ENCODE data around the gene TUBA1B. TPM values are rescaled to one million over a fixed set of nuclear protein-coding genes. Genes with fewer than 3 reads are reported as not detected.

Gene TUBA1B
- total and polyA plus RNA-seq, 2 donors (not counting 3 experiments of a cell fraction or from before 2014, with no cell fraction given), result 2,245 to 5,362 TPM

- DNase-seq (ENCODE audit: low read depth, low spot score), result no peak
- dilution Hi-C loops (cut with MboI; ENCODE audit: extremely low pct_ligation_motif_present, low sequenced_read_pairs) (no loop called here), intact Hi-C loops (cut with micrococcal nuclease) (no loop called here)
- Histone ChIP-seq H3K4me1 (ENCODE audit: control insufficient read depth, extremely low read depth, insufficient read depth, low read length) (no peaks in the 10 kb centered on the region), H3K9ac (replicated peaks; ENCODE audit: extremely low read depth, insufficient read depth, low read length) (no peak overlapping the region), H2AFZ (ENCODE audit: low read depth, low read length) (no peak overlapping the region), H3K36me3 (ENCODE audit: control insufficient read depth in 2 of 2, extremely low read depth in 1 of 2, insufficient read depth in 2 of 2, low read length in 2 of 2) (no peaks in the 10 kb centered on the region), H3K4me2 (ENCODE audit: insufficient read depth, low read length) (no peak overlapping the region), H3K27me3 (ENCODE audit: control insufficient read depth in 2 of 2, insufficient read depth in 2 of 2, low read length in 2 of 2) (peaks cover 0 to 2% of the 10 kb centered on the region in 2 experiments), H3K4me3 (replicated peaks in 1 of 3; ENCODE audit: insufficient read depth in 1 of 3, low read depth in 1 of 3, low read length in 3 of 3) (no peak overlapping the region), H3K9me3 (replicated peaks; ENCODE audit: control insufficient read depth, insufficient read depth, low read length) (no peaks in the 10 kb centered on the region), H3K79me2 (ENCODE audit: control insufficient read depth, insufficient read depth, low read length) (no peaks in the 10 kb centered on the region), H3K9me1 (replicated peaks; ENCODE audit: control insufficient read depth, extremely low read depth, insufficient read depth, low read length) (no peaks in the 10 kb centered on the region), H3K27ac (ENCODE audit: insufficient read depth, low read depth, low read length) (no peak overlapping the region), H4K20me1 (replicated peaks; ENCODE audit: control insufficient read depth, extremely low read depth, insufficient read depth, low read length) (no peaks in the 10 kb centered on the region)
- ChIA-PET POLR2A (no interaction called here), CTCF (interaction anchor here (1.2 to 4.9 kb wide), 3 partner anchors 9 to 41 kb away, joined by 3 to 36 read pairs (median 6); no protein-coding TSS in a partner anchor)
- no TSS peak for BruUV-seq (replicated peaks)
- no peak for FAIRE-seq
- TF ChIP-seq EZH2 (IDR thresholded peaks at IDR 0.05; ENCODE audit: borderline replicate concordance, low read depth, low read length, severe bottlenecking) (no peak), FOS (IDR thresholded peaks at IDR 0.05; ENCODE audit: borderline replicate concordance, insufficient read depth, low read length) (no peak), POLR2A (IDR thresholded peaks at IDR 0.05; ENCODE audit: low read depth, low read length) (no peak), MYC (IDR thresholded peaks at IDR 0.05; ENCODE audit: low read depth, low read length) (no peak), GATA2 (IDR thresholded peaks at IDR 0.05; ENCODE audit: insufficient read depth, insufficient read length, low read depth, low read length) (no peak)
- TF ChIP-seq, protein P1, sequence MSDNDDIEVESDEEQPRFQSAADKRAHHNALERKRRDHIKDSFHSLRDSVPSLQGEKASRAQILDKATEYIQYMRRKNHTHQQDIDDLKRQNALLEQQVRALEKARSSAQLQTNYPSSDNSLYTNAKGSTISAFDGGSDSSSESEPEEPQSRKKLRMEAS (IDR thresholded peaks at IDR 0.05; ENCODE audit: insufficient read depth, insufficient read length), result no peak
Measured at GRCh38 chr12:49079793-49080192, 51.4 kb downstream of the TUBA1B start.

Small RNA genes lying within 50 kb of the gene (small RNA-seq; reads per million reads assigned to genes)
- gene RF00019 (ENCODE audit: insufficient read depth, insufficient read length, low read depth, low replicate concordance), result not detected

Other genes with a start within 250 kb of the TUBA1B start
- 78.9 and 81.2 TPM in 2 replicates for gene FKBP11, start 205.9 kb downstream of the TUBA1B start, total RNA-seq
- gene FKBP11, start 205.9 kb downstream of the TUBA1B start, polyA plus RNA-seq, result 74.2 and 81.7 TPM in 2 replicates
- gene ARF3, start 173.9 kb downstream of the TUBA1B start, total RNA-seq, result 172 and 187 TPM in 2 replicates
- 138 and 149 TPM in 2 replicates for gene ARF3, start 173.9 kb downstream of the TUBA1B start, polyA plus RNA-seq
- gene WNT10B, start 159.7 kb downstream of the TUBA1B start, total RNA-seq, result not detected in 2 replicates
- gene WNT10B, start 159.7 kb downstream of the TUBA1B start, polyA plus RNA-seq, result 0.04 and 0.14 TPM in 2 replicates
- gene WNT1, start 153.1 kb downstream of the TUBA1B start, total RNA-seq, result not detected in 2 replicates
- not detected in 2 replicates for gene WNT1, start 153.1 kb downstream of the TUBA1B start, polyA plus RNA-seq
- 0.22 and 0.42 TPM in 2 replicates for gene DDN, start 132.0 kb downstream of the TUBA1B start, total RNA-seq
- gene DDN, start 132.0 kb downstream of the TUBA1B start, polyA plus RNA-seq, result 0.06 and 0.07 TPM in 2 replicates
- 50.0 and 54.9 TPM in 2 replicates for gene PRKAG1, start 112.6 kb downstream of the TUBA1B start, total RNA-seq
- 52.1 and 59.5 TPM in 2 replicates for gene PRKAG1, start 112.6 kb downstream of the TUBA1B start, polyA plus RNA-seq
- gene KMT2D, start 70.6 kb downstream of the TUBA1B start, total RNA-seq, result 106 and 120 TPM in 2 replicates
- gene KMT2D, start 70.6 kb downstream of the TUBA1B start, polyA plus RNA-seq, result 11.5 and 15.1 TPM in 2 replicates
- 2.3 and 2.6 TPM in 2 replicates for gene RHEBL1, start 61.4 kb downstream of the TUBA1B start, total RNA-seq
- gene RHEBL1, start 61.4 kb downstream of the TUBA1B start, polyA plus RNA-seq, result 2.2 and 2.7 TPM in 2 replicates
- 3.3 and 3.9 TPM in 2 replicates for gene DHH, start 36.6 kb downstream of the TUBA1B start, total RNA-seq
- gene DHH, start 36.6 kb downstream of the TUBA1B start, polyA plus RNA-seq, result 2.9 and 4.2 TPM in 2 replicates
- gene LMBR1L, start 20.5 kb downstream of the TUBA1B start, total RNA-seq, result 92.8 and 106 TPM in 2 replicates
- gene LMBR1L, start 20.5 kb downstream of the TUBA1B start, polyA plus RNA-seq, result 78.3 and 99.1 TPM in 2 replicates
- 701 and 740 TPM in 2 replicates for gene TUBA1A, start 57.7 kb upstream of the TUBA1B start, total RNA-seq
- 2,429 and 3,046 TPM in 2 replicates for gene TUBA1A, start 57.7 kb upstream of the TUBA1B start, polyA plus RNA-seq
- gene TUBA1C, start 133.7 kb upstream of the TUBA1B start, total RNA-seq, result 515 and 523 TPM in 2 replicates
- 2,063 and 2,352 TPM in 2 replicates for gene TUBA1C, start 133.7 kb upstream of the TUBA1B start, polyA plus RNA-seq
- not detected in 2 replicates for gene PRPH, start 163.8 kb upstream of the TUBA1B start, total RNA-seq
- not detected in 2 replicates for gene PRPH, start 163.8 kb upstream of the TUBA1B start, polyA plus RNA-seq
- 62.4 and 68.6 TPM in 2 replicates for gene TROAP, start 191.9 kb upstream of the TUBA1B start, total RNA-seq
- 27.3 and 31.7 TPM in 2 replicates for gene TROAP, start 191.9 kb upstream of the TUBA1B start, polyA plus RNA-seq
- not detected in 2 replicates for gene C1QL4, start 205.8 kb upstream of the TUBA1B start, total RNA-seq
- gene C1QL4, start 205.8 kb upstream of the TUBA1B start, polyA plus RNA-seq, result not detected in 2 replicates
- 1.1 and 1.3 TPM in 2 replicates for gene DNAJC22, start 215.5 kb upstream of the TUBA1B start, total RNA-seq
- 1.4 TPM in 2 replicates for gene DNAJC22, start 215.5 kb upstream of the TUBA1B start, polyA plus RNA-seq
- 58.8 and 66.5 TPM in 2 replicates for gene SPATS2, start 236.1 kb upstream of the TUBA1B start, total RNA-seq
- gene SPATS2, start 236.1 kb upstream of the TUBA1B start, polyA plus RNA-seq, result 32.6 and 55.8 TPM in 2 replicates